HG02870 (cell line): ENCODE data around the gene PRSS38.

Experiments
- ATAC-seq: cut with Tn5 transposase; IDR thresholded peaks from one replicate; pipeline ENCODE4 v1.9.1; 2021; ENCODE audit warnings: mild to moderate bottlenecking, moderate library complexity; ENCODE audit not compliant: unreplicated experiment

PRSS38 gene

GRCh38 chr1:227883641-227884301 lies 68.3 kb downstream of the PRSS38 start:
- ATAC-seq, result no peak

DNA sequence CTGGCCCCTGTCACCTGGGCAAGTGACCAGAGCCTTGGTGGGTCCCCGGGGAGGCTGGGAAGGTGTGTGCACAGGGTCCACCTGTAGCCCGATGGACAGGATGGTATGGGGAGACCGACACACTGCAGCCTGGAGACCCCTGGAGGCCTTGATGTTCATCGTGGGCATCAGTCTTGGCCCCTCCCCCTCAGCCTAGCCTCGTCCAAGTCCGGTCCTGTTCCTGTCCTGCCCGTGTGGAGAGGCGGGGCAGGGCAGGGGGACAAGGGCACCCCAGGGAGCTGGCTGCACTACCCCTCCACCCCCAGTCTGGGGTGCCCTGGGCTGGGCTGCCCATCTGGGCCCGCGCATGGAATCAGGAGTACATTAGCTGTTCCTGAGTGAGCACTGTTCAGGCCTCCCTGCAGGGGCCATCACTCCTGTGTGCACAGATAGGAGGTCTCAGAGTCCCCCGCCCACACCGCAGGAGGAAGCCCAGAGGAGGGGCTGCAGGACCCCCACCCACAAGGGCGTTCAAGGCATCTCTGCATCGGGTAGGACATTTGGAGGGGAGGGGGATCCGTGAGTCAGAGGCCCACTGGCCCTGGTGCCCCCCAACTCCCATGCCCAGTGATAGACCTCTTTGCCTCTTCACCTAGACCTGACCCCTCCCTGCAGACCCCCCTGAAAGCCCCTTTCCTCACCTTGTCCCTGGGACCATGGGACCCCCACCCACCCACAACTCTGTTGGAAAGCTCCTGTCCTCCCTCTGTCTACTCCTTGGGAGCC lies 69.1 kb downstream of the PRSS38 start:
- no peak for ATAC-seq

DNA sequence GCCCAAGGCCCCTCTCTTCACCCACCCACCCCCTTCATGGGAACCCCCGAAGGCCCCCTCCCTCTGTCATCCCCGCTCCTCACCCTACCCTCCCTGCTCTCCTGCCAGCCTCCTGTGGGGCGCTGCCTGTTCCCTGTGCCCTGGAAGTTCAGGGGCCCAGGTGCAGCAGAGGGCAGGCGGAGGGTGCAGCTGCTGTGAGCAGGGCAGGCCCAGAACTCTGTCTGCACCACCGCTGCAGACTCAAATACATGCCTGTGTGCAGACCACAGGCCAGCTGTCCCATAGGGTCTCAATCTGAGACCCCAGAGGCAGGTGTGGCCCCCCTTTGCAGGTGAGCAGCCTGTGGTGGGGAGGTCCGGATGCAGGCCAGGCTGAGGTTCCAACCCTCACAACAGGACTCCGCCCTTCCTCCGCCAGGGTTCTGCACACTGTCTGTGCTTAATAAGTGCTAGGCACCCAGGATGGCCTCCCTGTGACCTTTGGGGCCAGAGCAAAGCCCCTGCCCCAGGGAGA lies 69.7 kb downstream of the PRSS38 start:
- ATAC-seq, result no peak

DNA sequence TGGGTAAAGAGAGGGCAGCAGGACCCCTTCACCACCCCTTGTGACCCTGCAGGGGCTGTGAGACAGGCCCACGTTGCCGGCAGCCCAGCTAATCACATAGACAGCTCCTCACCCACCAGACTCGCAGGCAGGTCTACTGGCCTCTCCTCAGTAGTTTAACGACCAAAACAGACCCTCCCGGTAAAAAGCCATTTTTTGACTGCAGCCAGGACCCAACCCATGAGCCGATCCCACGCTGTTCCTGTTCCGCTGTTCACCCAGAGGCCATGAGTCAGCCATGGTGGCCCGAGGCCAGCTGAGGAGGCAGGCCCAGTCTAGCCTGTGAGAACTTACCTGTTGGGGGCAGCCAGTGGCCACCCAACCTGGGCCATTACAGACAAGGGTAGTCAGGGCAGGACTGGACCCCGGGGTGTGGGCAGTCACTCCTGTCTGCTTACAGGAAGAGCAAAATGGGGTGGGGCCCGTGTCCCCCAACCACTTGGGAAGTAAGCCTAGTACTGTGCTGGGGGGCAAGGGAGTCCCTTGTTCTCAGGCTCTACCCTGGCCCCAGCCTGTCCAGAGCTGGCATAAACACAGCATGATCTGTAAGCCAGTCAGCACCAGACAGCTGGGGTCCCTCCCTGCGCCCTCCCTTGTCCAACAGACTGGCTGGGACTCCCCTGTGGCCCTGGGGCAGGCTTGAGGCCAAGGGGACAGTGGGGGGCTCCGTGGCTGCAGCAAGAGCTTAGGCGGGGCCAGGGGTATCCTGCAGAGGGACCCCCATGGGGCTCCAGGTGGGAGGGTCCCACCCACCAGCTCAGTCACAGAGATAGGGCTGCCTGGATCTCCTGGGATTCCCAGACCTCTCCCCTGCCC lies 70.4 kb downstream of the PRSS38 start:
- ATAC-seq, result no peak

GRCh38 chr1:227886503-227886961 lies 71.1 kb downstream of the PRSS38 start:
- no peak for ATAC-seq

DNA sequence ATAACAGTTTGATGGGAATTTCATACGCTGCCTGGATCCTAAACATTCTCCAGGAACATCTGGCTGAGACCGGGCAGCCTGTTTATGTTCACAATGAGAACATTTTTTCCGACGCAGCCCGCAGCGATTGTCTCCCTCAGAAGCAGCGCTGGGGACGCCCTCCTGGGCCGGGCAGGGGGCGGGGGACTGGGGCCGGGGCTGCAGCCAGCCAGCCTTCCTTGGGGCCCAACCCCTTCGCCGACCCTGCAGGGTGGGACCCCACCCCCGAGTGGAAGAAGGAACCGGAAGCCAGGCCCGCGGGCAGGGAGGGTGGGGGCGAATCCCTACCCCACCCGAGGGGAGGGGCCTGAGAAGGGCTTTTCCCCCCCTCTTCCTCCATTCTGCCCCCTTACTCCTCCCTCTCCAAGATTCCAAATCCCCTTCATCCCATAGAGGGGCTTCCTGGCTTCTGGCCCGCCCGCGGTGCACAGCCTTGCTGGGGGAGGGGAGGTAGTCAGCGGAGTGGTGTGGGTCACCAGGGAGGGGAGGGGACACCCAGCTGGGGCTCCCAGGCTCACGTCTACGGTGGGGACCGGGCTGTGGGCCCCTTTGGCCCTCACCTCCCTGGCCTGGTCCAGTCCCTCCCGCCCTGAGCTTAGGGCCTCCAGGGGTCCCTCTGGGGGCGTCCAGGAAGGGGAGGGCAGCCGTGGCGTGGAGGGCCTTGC lies 71.7 kb downstream of the PRSS38 start:
- no peak for ATAC-seq

DNA sequence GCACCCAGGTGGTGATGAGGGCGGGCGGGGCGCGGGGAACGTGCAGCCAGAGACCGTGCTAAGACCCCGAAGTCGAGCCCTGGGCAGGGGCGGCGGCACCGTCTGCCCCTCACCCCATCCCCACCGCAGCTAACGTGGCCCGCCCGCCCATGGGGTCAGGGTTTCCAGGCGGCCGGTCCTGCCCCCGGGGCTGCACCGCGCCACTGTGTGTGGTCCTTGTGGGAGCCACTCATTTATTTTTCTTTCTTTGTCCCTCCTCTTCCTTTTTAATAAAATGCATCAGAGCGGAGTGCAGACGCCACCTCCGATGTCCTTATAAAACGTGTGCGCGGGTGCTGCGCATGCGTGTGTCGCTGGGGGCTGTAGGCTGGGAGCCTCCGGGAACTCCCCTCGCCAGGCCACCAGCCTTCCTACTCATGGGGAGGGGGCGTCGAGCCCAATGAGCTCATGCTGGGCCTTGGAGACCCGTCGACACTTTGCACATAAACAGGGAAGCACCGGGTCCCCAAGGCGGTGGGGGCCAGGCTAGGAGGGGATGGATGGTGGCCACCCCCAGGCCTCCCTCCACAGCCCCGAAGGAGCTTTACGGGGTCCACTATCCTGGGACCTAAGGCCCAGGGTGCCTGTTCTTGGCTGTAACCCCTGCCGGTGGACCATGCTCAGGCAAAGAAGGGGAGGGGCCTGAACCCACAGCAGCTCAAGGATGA lies 72.4 kb downstream of the PRSS38 start:
- ATAC-seq, result no peak

DNA sequence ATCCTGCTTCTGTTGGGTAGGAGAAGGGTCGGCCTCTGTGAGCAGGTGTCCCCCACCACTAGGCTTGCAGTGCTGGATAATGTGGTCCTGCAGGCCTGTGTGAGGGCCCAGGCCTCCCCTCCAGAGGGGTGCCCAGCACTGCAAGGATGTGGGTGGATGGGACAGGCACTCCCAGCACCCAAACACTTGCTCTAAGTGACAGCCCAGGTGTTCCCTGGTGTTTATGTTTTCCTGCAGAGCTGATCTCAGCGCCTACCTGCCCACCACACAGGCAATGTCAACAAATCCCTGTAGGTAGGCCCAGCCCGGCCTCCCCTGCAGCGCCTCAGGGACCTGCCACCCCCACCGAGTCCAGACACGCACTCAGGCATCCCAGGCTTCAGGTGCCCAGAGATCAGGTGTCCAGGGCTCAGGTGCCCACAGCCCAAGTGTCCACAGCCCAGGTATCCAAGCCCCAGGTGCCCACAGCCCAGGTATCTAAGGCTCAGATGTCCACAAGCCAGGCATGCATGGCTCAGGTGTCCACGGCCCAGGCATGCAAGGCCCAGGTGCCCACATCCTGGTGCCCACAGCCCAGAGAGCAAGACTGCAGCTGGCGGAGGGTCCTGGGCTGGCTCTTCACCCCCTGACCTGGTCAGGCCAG lies 73.0 kb downstream of the PRSS38 start:
- no peak for ATAC-seq

DNA sequence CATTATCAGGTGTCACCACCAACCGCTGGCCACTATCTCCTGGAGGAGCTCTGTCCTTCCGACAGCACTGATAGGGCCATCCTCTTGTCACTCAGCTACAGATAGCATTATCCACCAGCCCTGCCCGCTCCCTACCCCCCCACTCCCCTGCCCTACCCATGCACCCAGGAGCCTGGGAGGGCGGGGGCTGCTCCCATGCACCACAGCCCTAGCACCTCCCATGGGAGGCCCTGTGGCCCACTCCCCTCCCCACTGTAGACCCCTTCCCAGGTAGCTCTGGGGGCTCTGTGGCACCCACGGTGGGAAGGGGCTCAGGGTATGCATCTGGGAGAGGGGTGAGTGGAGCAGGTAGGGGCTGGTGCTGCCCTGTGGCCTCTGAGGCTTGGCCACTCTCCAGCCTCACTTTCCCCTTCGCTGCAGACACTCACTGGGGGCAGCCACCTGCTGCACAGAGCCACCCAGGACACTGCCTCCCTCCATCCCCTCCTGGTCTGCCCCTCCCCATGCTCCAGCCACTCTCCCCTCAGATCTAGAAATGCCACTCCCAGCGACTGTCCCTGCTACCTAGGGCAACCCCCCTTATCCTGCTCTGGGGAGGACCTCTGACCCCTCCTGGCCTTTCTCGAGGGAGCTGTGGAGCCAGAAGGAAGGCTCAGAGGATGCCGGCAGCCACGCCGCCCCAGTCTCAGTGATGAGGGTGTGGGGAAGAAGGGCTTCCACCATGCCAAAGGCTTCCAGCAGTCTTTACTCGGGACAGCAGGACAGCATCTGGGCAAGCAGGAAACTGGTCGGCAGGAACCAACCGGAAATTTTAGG lies 73.8 kb downstream of the PRSS38 start:
- ATAC-seq, result no peak

DNA sequence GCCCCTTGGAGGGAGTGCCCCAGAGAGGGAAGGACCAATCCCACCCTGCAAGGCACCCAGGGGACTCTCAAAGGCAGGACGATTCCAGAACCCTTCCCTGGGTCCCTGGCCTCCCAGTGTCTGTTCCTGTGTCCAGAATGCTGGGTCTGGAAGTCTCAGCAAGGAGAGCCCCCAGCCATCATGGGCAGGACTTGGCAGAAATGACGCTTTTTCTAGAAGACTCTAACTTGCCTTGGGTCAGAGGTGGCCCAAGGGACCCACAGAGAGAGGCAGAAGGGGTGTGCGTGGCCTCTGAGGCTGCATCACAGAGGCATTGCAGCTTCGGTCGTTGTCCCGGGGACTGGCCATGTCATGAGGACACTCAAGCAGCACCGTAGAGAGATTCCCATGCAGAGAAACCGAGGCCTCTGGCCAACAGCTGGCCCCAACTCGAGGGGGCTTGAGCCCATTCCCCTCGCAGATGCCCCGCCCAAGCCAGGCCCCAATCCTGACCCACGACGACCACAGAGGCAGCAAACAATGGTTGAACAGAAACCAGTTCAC lies 74.5 kb downstream of the PRSS38 start:
- ATAC-seq, result no peak

GRCh38 chr1:227890451-227891222 lies 75.2 kb downstream of the PRSS38 start:
- no peak for ATAC-seq

DNA sequence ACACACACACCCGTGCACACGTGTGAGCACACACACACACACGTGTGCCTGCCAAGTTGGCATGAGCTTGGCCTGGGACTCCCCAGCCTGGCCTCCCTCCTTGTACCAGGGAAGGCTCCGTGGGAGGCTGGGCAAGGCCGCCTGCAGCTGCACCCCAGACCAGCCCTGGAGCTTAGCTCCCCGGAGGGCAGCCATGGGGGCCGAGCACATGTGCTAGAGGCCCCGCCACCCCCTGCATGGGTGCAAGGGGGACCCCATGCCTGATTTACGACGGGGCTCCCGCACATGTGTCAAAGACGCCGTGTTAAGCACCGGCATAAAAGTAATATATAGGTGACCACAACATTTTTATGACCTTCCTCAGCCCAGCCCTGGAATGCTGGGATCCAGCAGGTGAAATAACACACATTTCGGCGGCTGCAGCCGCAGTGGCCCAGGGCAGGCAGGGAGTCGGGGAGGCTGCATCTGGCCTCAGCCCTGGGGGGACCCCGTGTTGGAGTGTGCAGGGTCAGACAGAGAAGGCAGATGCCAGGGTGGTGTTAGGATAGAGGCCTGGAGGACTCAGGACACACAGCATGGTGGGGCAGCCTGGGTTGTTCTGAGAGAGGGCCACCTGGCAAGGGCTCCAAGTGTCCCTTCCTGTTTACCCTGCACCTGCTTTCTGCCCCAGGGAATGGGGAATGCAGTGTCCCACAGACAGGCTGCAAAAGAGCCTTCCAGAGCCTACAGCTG lies 75.9 kb downstream of the PRSS38 start:
- ATAC-seq, result no peak

GRCh38 chr1:227891955-227892488 lies 76.5 kb downstream of the PRSS38 start:
- no peak for ATAC-seq

DNA sequence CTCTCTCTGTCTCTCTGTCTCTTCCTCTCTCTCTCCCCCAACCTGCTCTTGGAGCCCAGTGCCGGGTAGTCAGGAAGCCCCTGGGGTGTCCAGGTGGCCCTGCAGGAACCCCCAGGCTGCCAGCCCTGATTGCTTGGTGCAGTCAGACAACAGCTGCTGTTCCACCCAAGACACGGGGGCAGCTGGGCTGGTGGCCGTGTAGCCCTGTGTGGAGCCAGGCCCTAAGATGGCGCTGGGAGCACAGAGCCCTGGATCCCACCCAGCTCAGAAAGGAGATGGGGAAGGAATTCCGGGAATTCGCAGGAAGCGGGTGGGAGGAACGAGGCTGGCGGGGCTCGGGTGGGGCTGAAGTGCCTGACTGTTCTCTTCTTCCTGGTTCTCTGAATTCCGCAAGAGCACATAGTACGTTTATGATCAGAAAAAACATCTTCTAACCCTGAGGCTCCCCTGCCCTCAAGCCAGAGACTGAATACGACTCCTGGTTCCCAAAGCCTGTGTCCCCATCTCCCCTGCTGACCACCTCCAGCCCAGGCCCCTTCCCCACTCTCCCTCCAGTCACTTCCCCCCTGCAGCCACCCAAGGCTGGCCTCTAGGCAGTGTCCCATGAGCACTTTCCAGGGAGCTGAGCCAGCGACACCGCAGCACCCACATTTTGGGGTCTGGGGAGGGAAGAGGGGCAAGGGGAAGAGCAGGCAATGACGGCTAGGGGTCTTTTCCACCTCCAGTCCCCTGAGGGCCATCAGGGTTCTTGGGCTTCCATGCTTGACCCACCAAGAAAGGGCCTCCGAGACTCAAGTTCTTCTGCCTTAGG lies 77.2 kb downstream of the PRSS38 start:
- ATAC-seq, result no peak

GRCh38 chr1:227893300-227893948 lies 77.9 kb downstream of the PRSS38 start:
- ATAC-seq, result no peak
